HG02678 (cell line): ENCODE measurements around the gene MARCHF7.
A peak's percentile ranks its signal among the peaks of the same experiment; 100 is the strongest.
"Not testable (repeated sequence)": the region's sequence is repeated elsewhere in the genome, so short reads cannot be mapped to it uniquely, and the experiment has no call there.

Source experiments
- ATAC-seq: cut with Tn5 transposase; IDR thresholded peaks from one replicate; pipeline ENCODE4 v1.9.1; 2021; ENCODE audit warnings: mild to moderate bottlenecking, moderate library complexity; ENCODE audit not compliant: unreplicated experiment

MARCHF7 gene

GRCh38 chr2:159712143-159712928 is at the start of gene MARCHF7:
TSS of gene MARCHF7 (plus strand) at chr2:159712506. CDS start at chr2:159729023, 16,517 bp downstream.
- ATAC-seq, result peak; percentile 87

GRCh38 chr2:159667423-159667822 is 44.9 kb upstream of the MARCHF7 start:
- not testable (repeated sequence) for ATAC-seq

- ATAC-seq, result no peak
Measured at GRCh38 chr2:159671047-159671446, 41.3 kb upstream of the MARCHF7 start.

- no peak for ATAC-seq
Measured at GRCh38 chr2:159677654-159678053, 34.7 kb upstream of the MARCHF7 start.

- ATAC-seq, result no peak
Measured at GRCh38 chr2:159680692-159681091, 31.6 kb upstream of the MARCHF7 start.

GRCh38 chr2:159683817-159684216 is 28.5 kb upstream of the MARCHF7 start:
- ATAC-seq, result no peak

- no peak for ATAC-seq
Measured at GRCh38 chr2:159684796-159685195, 27.5 kb upstream of the MARCHF7 start.

GRCh38 chr2:159694500-159695040 is 17.7 kb upstream of the MARCHF7 start:
- no peak for ATAC-seq

- ATAC-seq, result no peak
Measured at GRCh38 chr2:159695795-159696448, 16.4 kb upstream of the MARCHF7 start.

GRCh38 chr2:159703491-159703890 is 8.8 kb upstream of the MARCHF7 start:
- no peak for ATAC-seq

GRCh38 chr2:159706385-159706980 is 5.8 kb upstream of the MARCHF7 start:
- ATAC-seq, result no peak

- ATAC-seq, result no peak
Measured at GRCh38 chr2:159708066-159708760, 4.1 kb upstream of the MARCHF7 start.

- ATAC-seq, result no peak
Measured at GRCh38 chr2:159710601-159711180, 1.6 kb upstream of the MARCHF7 start.

- ATAC-seq, result no peak
Measured at GRCh38 chr2:159711562-159712142, 654 bp upstream of the MARCHF7 start.

GRCh38 chr2:159712929-159713420 is 669 bp downstream of the MARCHF7 start:
- peak; percentile 2 for ATAC-seq

- no peak for ATAC-seq
Measured at GRCh38 chr2:159713631-159714246, 1.4 kb downstream of the MARCHF7 start.

- no peak for ATAC-seq
Measured at GRCh38 chr2:159714247-159714930, 2.1 kb downstream of the MARCHF7 start.

- no peak for ATAC-seq
Measured at GRCh38 chr2:159715451-159715850, 3.1 kb downstream of the MARCHF7 start.

- not testable (repeated sequence) for ATAC-seq
Measured at GRCh38 chr2:159716409-159716808, 4.1 kb downstream of the MARCHF7 start.
